Panc1 (cell line): Measurements from ENCODE around the gene TSSK1B. TPM values are rescaled to one million over a fixed set of nuclear protein-coding genes. Genes with fewer than 3 reads are reported as not detected.

ENCODE experiments used
- ATAC-seq: fragments of 200-7000 bp; cut with Tn5 transposase; 2 replicates; pipeline ENCODE4 v1.9.1; 2020; ENCODE audit warnings: mild to moderate bottlenecking, moderate library complexity
- BruUV-seq: library from RNA; stranded (reverse); fragments of 400-500 nt; replicated peaks from 2 replicates; lab custom pipeline; 2021; lab: Mats Ljungman, UMichigan
- CTCF ChIA-PET: fragments of 300-600 bp; sonication (Branson Sonifier 250); formaldehyde crosslinking; loops from one replicate; lab custom pipeline; 2022; ENCODE audit warnings: antibody characterized with exemption; lab: Charles Lee
- POLR2A ChIA-PET: fragments of 300-600 bp; sonication (Branson Sonifier 250); formaldehyde crosslinking; loops from one replicate; lab custom pipeline; 2022; ENCODE audit warnings: antibody characterized with exemption; lab: Charles Lee
- DNase-seq: peaks from one replicate; pipeline ENCODE4 v3.0.0-alpha.2; 2010; ENCODE audit warnings: low read depth, low spot score
- H3K27ac ChIP-seq: 2 replicates; pipeline ENCODE4 v1.5.1; 2011; ENCODE audit warnings: mild to moderate bottlenecking, low read length, inconsistent platforms
- H3K27me3 ChIP-seq: fragments of 200-500 bp; sonication (Bioruptor generic); 2 replicates; pipeline ENCODE4 v1.6.0; 2014; ENCODE audit warnings: low read length, inconsistent platforms; ENCODE audit not compliant: control insufficient read depth, insufficient read depth
- H3K36me3 ChIP-seq: fragments of 200-500 bp; sonication (Bioruptor generic); 2 replicates; pipeline ENCODE4 v1.5.1; 2014; ENCODE audit warnings: inconsistent platforms, mild to moderate bottlenecking, low read length, moderate library complexity; ENCODE audit not compliant: control insufficient read depth, insufficient read depth
- H3K4me1 ChIP-seq: 2 replicates; pipeline ENCODE4 v1.5.1; 2011; ENCODE audit warnings: inconsistent platforms, mild to moderate bottlenecking, low read length, moderate library complexity; ENCODE audit not compliant: control insufficient read depth, insufficient read depth
- H3K4me3 ChIP-seq, 2 experiments: 2 replicates each; pipeline ENCODE4 v1.5.1; 2011 to 2012; ENCODE audit warnings: low read depth in 2 of 2, low read length in 2 of 2, mild to moderate bottlenecking in 2 of 2, inconsistent platforms in 1 of 2, moderate library complexity in 1 of 2
- H3K9me3 ChIP-seq: fragments of 200-500 bp; sonication (Bioruptor generic); 2 replicates; pipeline ENCODE4 v1.5.1; 2014; ENCODE audit warnings: low read depth, mild to moderate bottlenecking, inconsistent platforms, low read length, moderate library complexity; ENCODE audit not compliant: control insufficient read depth, insufficient read depth
- POLR2AphosphoS5 ChIP-seq: IDR thresholded peaks from 2 replicates; pipeline ENCODE4 v1.6.1; 2012; ENCODE audit warnings: mild to moderate bottlenecking, low read depth, low read length, moderate library complexity
- SIN3A ChIP-seq: IDR thresholded peaks from 2 replicates; pipeline ENCODE4 v1.6.1; 2012; ENCODE audit warnings: low read depth, mild to moderate bottlenecking, low read length, moderate library complexity, borderline replicate concordance; ENCODE audit not compliant: insufficient read depth
- TCF7L2 ChIP-seq: IDR thresholded peaks from 2 replicates; pipeline ENCODE4 v1.6.1; 2011; ENCODE audit warnings: mild to moderate bottlenecking, low read depth, low read length, inconsistent platforms
- in situ Hi-C: cut with HindIII; loops from 2 replicates; pipeline ENCODE4 v1.10.0; 2016; ENCODE audit warnings: low sequenced_read_pairs, low pct_unique_long_range_greater_than_20kb
- intact Hi-C: fragments of 100-400 bp; cut with micrococcal nuclease; formaldehyde crosslinking; loops from one replicate; pipeline ENCODE4 v1.10.0; 2022; ENCODE audit not compliant: unreplicated experiment
- total RNA-seq: library from RNA; stranded (reverse); gene quantifications from one replicate; pipeline ENCODE4 v1.2.1, GENCODE V29; 2021; ENCODE audit not compliant: unreplicated experiment
- TF ChIP-seq, protein P1 (sequence below), 2 experiments: IDR thresholded peaks; 2 replicates each; pipeline ENCODE4 v1.6.1; 2011 to 2012; ENCODE audit warnings: low read depth in 2 of 2, control low read depth in 1 of 2, low read length in 1 of 2, mild to moderate bottlenecking in 1 of 2, moderate library complexity in 1 of 2; ENCODE audit not compliant: insufficient read depth in 1 of 2
- TF ChIP-seq, protein P2 (sequence below): fragments of 450-650 bp; IDR thresholded peaks from 2 replicates; pipeline ENCODE4 v1.5.1; 2017; ENCODE audit warnings: mild to moderate bottlenecking

TSSK1B gene
- total RNA-seq, 1 experiment from 2014 or later: not detected

DNA sequence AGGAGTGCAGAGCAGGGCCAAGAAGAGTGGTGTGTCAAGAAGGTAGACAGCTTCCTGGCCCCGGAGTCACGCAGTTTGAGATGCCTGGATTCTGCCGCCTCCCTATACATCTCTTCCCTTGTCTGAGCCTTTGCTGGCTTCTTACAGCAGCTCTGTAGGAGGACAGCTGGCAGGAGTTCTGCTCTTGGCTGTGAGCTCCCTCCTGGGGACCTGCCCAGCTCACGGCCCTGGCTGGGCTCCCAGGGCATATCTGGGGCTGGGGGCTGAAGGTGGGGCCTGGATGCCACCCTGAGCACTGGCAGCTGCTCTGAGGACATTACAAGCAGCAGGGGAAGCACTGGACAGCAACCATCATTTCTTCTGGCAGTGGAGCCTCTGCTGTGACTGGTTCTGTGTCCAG lies 786 bp upstream of the TSSK1B start:
- intact Hi-C loops: no loop called here
- no peak overlapping the region for H3K4me3 ChIP-seq
- POLR2A ChIA-PET: no interaction called here
- TF ChIP-seq SIN3A (no peak), TCF7L2 (no peak), POLR2AphosphoS5 (no peak)
- TF ChIP-seq, protein P1, sequence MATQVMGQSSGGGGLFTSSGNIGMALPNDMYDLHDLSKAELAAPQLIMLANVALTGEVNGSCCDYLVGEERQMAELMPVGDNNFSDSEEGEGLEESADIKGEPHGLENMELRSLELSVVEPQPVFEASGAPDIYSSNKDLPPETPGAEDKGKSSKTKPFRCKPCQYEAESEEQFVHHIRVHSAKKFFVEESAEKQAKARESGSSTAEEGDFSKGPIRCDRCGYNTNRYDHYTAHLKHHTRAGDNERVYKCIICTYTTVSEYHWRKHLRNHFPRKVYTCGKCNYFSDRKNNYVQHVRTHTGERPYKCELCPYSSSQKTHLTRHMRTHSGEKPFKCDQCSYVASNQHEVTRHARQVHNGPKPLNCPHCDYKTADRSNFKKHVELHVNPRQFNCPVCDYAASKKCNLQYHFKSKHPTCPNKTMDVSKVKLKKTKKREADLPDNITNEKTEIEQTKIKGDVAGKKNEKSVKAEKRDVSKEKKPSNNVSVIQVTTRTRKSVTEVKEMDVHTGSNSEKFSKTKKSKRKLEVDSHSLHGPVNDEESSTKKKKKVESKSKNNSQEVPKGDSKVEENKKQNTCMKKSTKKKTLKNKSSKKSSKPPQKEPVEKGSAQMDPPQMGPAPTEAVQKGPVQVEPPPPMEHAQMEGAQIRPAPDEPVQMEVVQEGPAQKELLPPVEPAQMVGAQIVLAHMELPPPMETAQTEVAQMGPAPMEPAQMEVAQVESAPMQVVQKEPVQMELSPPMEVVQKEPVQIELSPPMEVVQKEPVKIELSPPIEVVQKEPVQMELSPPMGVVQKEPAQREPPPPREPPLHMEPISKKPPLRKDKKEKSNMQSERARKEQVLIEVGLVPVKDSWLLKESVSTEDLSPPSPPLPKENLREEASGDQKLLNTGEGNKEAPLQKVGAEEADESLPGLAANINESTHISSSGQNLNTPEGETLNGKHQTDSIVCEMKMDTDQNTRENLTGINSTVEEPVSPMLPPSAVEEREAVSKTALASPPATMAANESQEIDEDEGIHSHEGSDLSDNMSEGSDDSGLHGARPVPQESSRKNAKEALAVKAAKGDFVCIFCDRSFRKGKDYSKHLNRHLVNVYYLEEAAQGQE (IDR thresholded peaks at IDR 0.05; ENCODE audit: insufficient read depth in 1 of 2, low read depth in 2 of 2, low read length in 1 of 2): no peak
- TF ChIP-seq, protein P2, sequence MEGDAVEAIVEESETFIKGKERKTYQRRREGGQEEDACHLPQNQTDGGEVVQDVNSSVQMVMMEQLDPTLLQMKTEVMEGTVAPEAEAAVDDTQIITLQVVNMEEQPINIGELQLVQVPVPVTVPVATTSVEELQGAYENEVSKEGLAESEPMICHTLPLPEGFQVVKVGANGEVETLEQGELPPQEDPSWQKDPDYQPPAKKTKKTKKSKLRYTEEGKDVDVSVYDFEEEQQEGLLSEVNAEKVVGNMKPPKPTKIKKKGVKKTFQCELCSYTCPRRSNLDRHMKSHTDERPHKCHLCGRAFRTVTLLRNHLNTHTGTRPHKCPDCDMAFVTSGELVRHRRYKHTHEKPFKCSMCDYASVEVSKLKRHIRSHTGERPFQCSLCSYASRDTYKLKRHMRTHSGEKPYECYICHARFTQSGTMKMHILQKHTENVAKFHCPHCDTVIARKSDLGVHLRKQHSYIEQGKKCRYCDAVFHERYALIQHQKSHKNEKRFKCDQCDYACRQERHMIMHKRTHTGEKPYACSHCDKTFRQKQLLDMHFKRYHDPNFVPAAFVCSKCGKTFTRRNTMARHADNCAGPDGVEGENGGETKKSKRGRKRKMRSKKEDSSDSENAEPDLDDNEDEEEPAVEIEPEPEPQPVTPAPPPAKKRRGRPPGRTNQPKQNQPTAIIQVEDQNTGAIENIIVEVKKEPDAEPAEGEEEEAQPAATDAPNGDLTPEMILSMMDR: no peak
- no TSS peak for BruUV-seq
- H3K36me3 ChIP-seq: no peaks in the 10 kb centered on the region
- no peaks in the 10 kb centered on the region for H3K9me3 ChIP-seq
- DNase-seq (no peak), ATAC-seq (no peak)
- no peak overlapping the region for H3K27ac ChIP-seq
- H3K27me3 ChIP-seq: peaks cover 2% of the 10 kb centered on the region; the same call in 1 of the 2 replicates
- H3K4me1 ChIP-seq: no peaks in the 10 kb centered on the region
- in situ Hi-C loops: no loop called here
- CTCF ChIA-PET: no interaction called here

DNA sequence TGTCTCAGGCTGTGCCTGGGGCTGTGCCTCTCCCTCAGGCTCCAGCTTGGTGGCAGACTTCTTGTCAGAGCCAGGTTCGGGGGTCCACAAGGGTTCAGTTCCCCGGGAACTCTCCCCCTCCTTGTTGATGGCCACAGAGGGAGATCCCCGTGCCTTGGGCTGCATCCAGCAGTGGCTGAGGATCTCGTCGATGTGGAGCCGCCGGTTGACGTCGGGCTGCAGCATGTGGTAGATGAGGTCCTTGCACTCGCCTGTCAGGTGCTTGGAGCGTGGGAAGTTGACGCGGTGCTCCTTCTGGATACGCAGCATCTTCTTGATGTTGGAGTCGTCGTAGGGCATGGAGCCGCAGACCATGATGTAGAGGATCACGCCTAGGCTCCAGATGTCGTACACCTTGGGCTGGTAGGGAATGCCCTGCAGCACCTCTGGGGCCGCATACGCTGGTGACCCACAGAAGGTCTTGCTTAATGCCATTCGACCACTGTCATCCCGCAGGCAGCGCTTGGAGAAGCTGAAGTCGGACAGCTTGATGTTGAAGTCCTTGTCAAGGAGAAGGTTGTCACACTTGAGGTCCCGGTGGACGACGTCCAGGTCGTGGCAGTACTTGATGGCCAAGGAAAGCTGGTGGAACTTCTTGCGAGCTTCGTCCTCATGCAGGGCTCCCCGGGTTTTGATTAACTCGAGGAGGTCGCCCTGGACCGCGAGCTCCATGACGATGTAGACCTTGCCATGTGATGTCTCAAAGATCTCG lies 752 bp downstream of the TSSK1B start:
- DNase-seq (no peak), ATAC-seq (no peak)
- ChIA-PET POLR2A (no interaction called here), CTCF (no interaction called here)
- intact Hi-C loops (no loop called here), in situ Hi-C loops (no loop called here)
- Histone ChIP-seq H3K27me3 (peaks cover 2% of the 10 kb centered on the region; the same call in 1 of the 2 replicates), H3K4me3 (no peak overlapping the region), H3K4me1 (no peaks in the 10 kb centered on the region), H3K27ac (no peak overlapping the region), H3K36me3 (no peaks in the 10 kb centered on the region), H3K9me3 (no peaks in the 10 kb centered on the region)
- TF ChIP-seq, protein P1 (IDR thresholded peaks at IDR 0.05; ENCODE audit: insufficient read depth in 1 of 2, low read depth in 2 of 2, low read length in 1 of 2): no peak
- TF ChIP-seq SIN3A (no peak), POLR2AphosphoS5 (no peak), TCF7L2 (no peak)
- TF ChIP-seq, protein P2: no peak
- no TSS peak for BruUV-seq
